Measurements from ENCODE around the gene HMHB1. TPM values are rescaled to one million over a fixed set of nuclear protein-coding genes. Genes with fewer than 3 reads are reported as not detected.

HMHB1 gene
- total and polyA plus RNA-seq, 9 of the 15 experiments (the other 6 are each of a cell fraction or from before 2014, with no cell fraction given) = not detected

- no peaks in the 10 kb centered on the region for H3K36me3 ChIP-seq (ENCODE audit: control insufficient read depth, insufficient read depth, low read length)
- intact Hi-C loops (cut with micrococcal nuclease) = loop anchor here (1.0 to 10.0 kb wide), 6 partner anchors 421 to 902 kb away; no protein-coding TSS in a partner anchor
- peak; percentile 100 for ATAC-seq
- peaks cover 0 to 7% of the 10 kb centered on the region in 2 experiments; a peak in 2 of 5 replicates for H3K4me1 ChIP-seq (replicated peaks in 1 of 2; ENCODE audit: control insufficient read depth in 2 of 2, insufficient read depth in 2 of 2, low read length in 2 of 2)
- H3K4me2 ChIP-seq (ENCODE audit: insufficient read depth, low read length) = no peak overlapping the region
- H3K9me3 ChIP-seq (replicated peaks; ENCODE audit: control insufficient read depth, insufficient read depth, low read depth, low read length) = no peaks in the 10 kb centered on the region
- no peaks in the 10 kb centered on the region for H3K9me1 ChIP-seq (ENCODE audit: control insufficient read depth, insufficient read depth, low read length)
- H3K79me2 ChIP-seq (ENCODE audit: control insufficient read depth, insufficient read depth, low read length) = no peaks in the 10 kb centered on the region
- H3K4me3 ChIP-seq = no peak overlapping the region
- in situ Hi-C loops (cut with MboI) = loop anchor here (10.0 kb wide), 1 partner anchor 900 kb away; no protein-coding TSS in a partner anchor
- BruUV-seq (replicated peaks) = no TSS peak
- H4K20me1 ChIP-seq (replicated peaks; ENCODE audit: control insufficient read depth, insufficient read depth, low read length) = peaks cover 3% of the 10 kb centered on the region; the same call in 1 of the 2 replicates
- 1% methylated on average over 8 of the region's 8 CpGs for WGBS (ENCODE audit: insufficient coverage, low coverage, missing lambda C conversion rate)
- DNase-seq (ENCODE audit: extremely low read depth in 1 of 4, low spot score in 3 of 4) = peak; percentile 78 to 85 (median 82)
- no peak overlapping the region for H3K27ac ChIP-seq (ENCODE audit: extremely low read depth, low read depth, low read length)
- ChIA-PET CTCF (ENCODE audit: low intra/inter-chr PET ratio) (interaction anchor here (0.5 to 2.1 kb wide), 9 partner anchors 11 to 904 kb away, joined by 3 to 13 read pairs (median 4); partner anchors contain the start of gene NR3C1), POLR2A (no interaction called here)
- no peaks in the 10 kb centered on the region for H3K27me3 ChIP-seq (ENCODE audit: control insufficient read depth in 2 of 2, insufficient read depth in 2 of 2, low read length in 2 of 2)
- no peak overlapping the region for H3K9ac ChIP-seq (ENCODE audit: insufficient read depth in 1 of 2, low read depth in 2 of 2, low read length in 2 of 2)
- H2AFZ ChIP-seq (ENCODE audit: low read depth, low read length) = no peak overlapping the region
- FAIRE-seq = peak; percentile 93
- TF ChIP-seq CBFB (CRISPR knock-in tag; IDR thresholded peaks at IDR 0.05) = no peak
- TF ChIP-seq ZNF232 (CRISPR knock-in tag; IDR thresholded peaks at IDR 0.05) = no peak
- no peak for TF ChIP-seq FUS (optimal IDR thresholded peaks at IDR 0.05; ENCODE audit: low read depth, low read length)
- TF ChIP-seq ZEB2 (IDR thresholded peaks at IDR 0.05) = no peak
- no peak for TF ChIP-seq ETV6 (IDR thresholded peaks at IDR 0.05; ENCODE audit: borderline replicate concordance in 1 of 2, low read depth in 2 of 2, low read length in 1 of 2)
- TF ChIP-seq ETV6 (CRISPR knock-in tag; IDR thresholded peaks at IDR 0.05; ENCODE audit: borderline replicate concordance) = no peak
- TF ChIP-seq BRF1 (IDR thresholded peaks at IDR 0.05; ENCODE audit: borderline replicate concordance, extremely low read depth, insufficient read length) = no peak
- 0 out of 2 replicates have a peak, but pooled peaks have one; percentile 39 for TF ChIP-seq LCOR (CRISPR knock-in tag; IDR thresholded peaks at IDR 0.05)
- TF ChIP-seq JUN (IDR thresholded peaks at IDR 0.05; ENCODE audit: borderline replicate concordance, low read depth, low read length) = no peak
- no peak for TF ChIP-seq JUN (CRISPR knock-in tag; IDR thresholded peaks at IDR 0.05; ENCODE audit: borderline replicate concordance)
- TF ChIP-seq ZZZ3 (IDR thresholded peaks at IDR 0.05) = no peak
- TF ChIP-seq MAZ (CRISPR knock-in tag; conservative IDR thresholded peaks at IDR 0.05 in 1 of 2, IDR thresholded peaks at IDR 0.05 in 1 of 2) = 0 out of 4 replicates have a peak, but pooled peaks of 1 of the 2 experiments have one; percentile 31
- TF ChIP-seq TAF9B (IDR thresholded peaks at IDR 0.05; ENCODE audit: partially characterized antibody) = no peak
- no peak for TF ChIP-seq MYBL2 (IDR thresholded peaks at IDR 0.05; ENCODE audit: low read depth)
- TF ChIP-seq MYBL2 (CRISPR knock-in tag; IDR thresholded peaks at IDR 0.05; ENCODE audit: borderline replicate concordance) = no peak
- no peak for TF ChIP-seq CBX8 (IDR thresholded peaks at IDR 0.05; ENCODE audit: borderline replicate concordance, extremely low read depth, low read depth, low read length, poor library complexity, severe bottlenecking)
- TF ChIP-seq ZNF592 (IDR thresholded peaks at IDR 0.05) = no peak
- no peak for TF ChIP-seq RBFOX2 (IDR thresholded peaks at IDR 0.05; ENCODE audit: low read depth, low read length)
Measured at GRCh38 chr5:143824851-143825720, 13.1 kb downstream of the HMHB1 start.

Measured in K562 (cell line).